ENCODE data around the gene SH3PXD2B. TPM values are rescaled to one million over a fixed set of nuclear protein-coding genes. Genes with fewer than 3 reads are reported as not detected.

SH3PXD2B gene
- total RNA-seq, 2 experiments from 2014 or later = 0.21 to 0.23 TPM

GRCh38 chr5:172493002-172493401 is 38.7 kb upstream of the SH3PXD2B start:
- H3K36me3 Mint-ChIP-seq (ENCODE audit: low read depth) = no peaks in the 10 kb centered on the region
- H3K27me3 Mint-ChIP-seq (ENCODE audit: low read depth) = no peaks in the 10 kb centered on the region
- no peak for ATAC-seq
- ChIA-PET CTCF (no interaction called here), POLR2A (no interaction called here)
- no peak for DNase-seq
- no peak overlapping the region for H3K4me3 Mint-ChIP-seq
- no peak overlapping the region for H3K27ac Mint-ChIP-seq
- no peaks in the 10 kb centered on the region for H3K9me3 Mint-ChIP-seq (ENCODE audit: insufficient read depth)
- H3K4me1 Mint-ChIP-seq (ENCODE audit: low read depth) = no peaks in the 10 kb centered on the region

GRCh38 chr5:172492097-172492840 is 37.9 kb upstream of the SH3PXD2B start:
- ATAC-seq (no peak), DNase-seq (no peak)
- no peaks in the 10 kb centered on the region for H3K4me1 Mint-ChIP-seq (ENCODE audit: low read depth)
- H3K36me3 Mint-ChIP-seq (ENCODE audit: low read depth) = no peaks in the 10 kb centered on the region
- no peaks in the 10 kb centered on the region for H3K9me3 Mint-ChIP-seq (ENCODE audit: insufficient read depth)
- H3K27ac Mint-ChIP-seq = no peak overlapping the region
- no peak overlapping the region for H3K4me3 Mint-ChIP-seq
- ChIA-PET POLR2A (no interaction called here), CTCF (no interaction called here)
- no peaks in the 10 kb centered on the region for H3K27me3 Mint-ChIP-seq (ENCODE audit: low read depth)

- no peaks in the 10 kb centered on the region for H3K36me3 Mint-ChIP-seq (ENCODE audit: low read depth)
- POLR2A ChIA-PET = no interaction called here
- no peak for ATAC-seq
- no peaks in the 10 kb centered on the region for H3K4me1 Mint-ChIP-seq (ENCODE audit: low read depth)
- H3K27me3 Mint-ChIP-seq (ENCODE audit: low read depth) = no peaks in the 10 kb centered on the region
- no peak for DNase-seq
- no peaks in the 10 kb centered on the region for H3K9me3 Mint-ChIP-seq (ENCODE audit: insufficient read depth)
- no peak overlapping the region for H3K27ac Mint-ChIP-seq
- CTCF ChIA-PET = interaction anchor here (1.3 kb wide), 1 partner anchor 206 kb away, joined by 3 read pairs; no protein-coding TSS in a partner anchor
- H3K4me3 Mint-ChIP-seq = no peak overlapping the region
These were observed 37.2 kb upstream of the SH3PXD2B start for GRCh38 chr5:172491481-172491880.

- no peaks in the 10 kb centered on the region for H3K9me3 Mint-ChIP-seq (ENCODE audit: insufficient read depth)
- POLR2A ChIA-PET = no interaction called here
- DNase-seq = no peak
- H3K4me3 Mint-ChIP-seq = no peak overlapping the region
- CTCF ChIA-PET = interaction anchor here (1.3 kb wide), 1 partner anchor 206 kb away, joined by 3 read pairs; no protein-coding TSS in a partner anchor
- H3K36me3 Mint-ChIP-seq (ENCODE audit: low read depth) = no peaks in the 10 kb centered on the region
- H3K27ac Mint-ChIP-seq = no peak overlapping the region
- no peaks in the 10 kb centered on the region for H3K27me3 Mint-ChIP-seq (ENCODE audit: low read depth)
- ATAC-seq = no peak
- no peaks in the 10 kb centered on the region for H3K4me1 Mint-ChIP-seq (ENCODE audit: low read depth)
These were observed 36.5 kb upstream of the SH3PXD2B start for GRCh38 chr5:172490514-172491461.

GRCh38 chr5:172488221-172488620 is 33.9 kb upstream of the SH3PXD2B start:
- no peak for ATAC-seq
- no peak for DNase-seq

GRCh38 chr5:172487671-172488070 is 33.3 kb upstream of the SH3PXD2B start:
- no peaks in the 10 kb centered on the region for H3K9me3 Mint-ChIP-seq (ENCODE audit: insufficient read depth)
- no peaks in the 10 kb centered on the region for H3K27me3 Mint-ChIP-seq (ENCODE audit: low read depth)
- CTCF ChIA-PET = no interaction called here
- no peak overlapping the region for H3K27ac Mint-ChIP-seq
- no peak overlapping the region for H3K4me3 Mint-ChIP-seq
- DNase-seq (no peak), ATAC-seq (no peak)
- POLR2A ChIA-PET = no interaction called here
- H3K36me3 Mint-ChIP-seq (ENCODE audit: low read depth) = no peaks in the 10 kb centered on the region
- no peaks in the 10 kb centered on the region for H3K4me1 Mint-ChIP-seq (ENCODE audit: low read depth)

More at GRCh38 chr5:172488221-172488620, 33.9 kb upstream of the SH3PXD2B start:
- no peak overlapping the region for H3K4me3 Mint-ChIP-seq
- no peaks in the 10 kb centered on the region for H3K9me3 Mint-ChIP-seq (ENCODE audit: insufficient read depth)
- no peaks in the 10 kb centered on the region for H3K36me3 Mint-ChIP-seq (ENCODE audit: low read depth)
- ChIA-PET POLR2A (no interaction called here), CTCF (no interaction called here)
- no peak overlapping the region for H3K27ac Mint-ChIP-seq
- no peaks in the 10 kb centered on the region for H3K4me1 Mint-ChIP-seq (ENCODE audit: low read depth)
- H3K27me3 Mint-ChIP-seq (ENCODE audit: low read depth) = no peaks in the 10 kb centered on the region

- H3K4me1 Mint-ChIP-seq (ENCODE audit: low read depth) = no peaks in the 10 kb centered on the region
These were observed 32.6 kb upstream of the SH3PXD2B start for GRCh38 chr5:172486912-172487311.

GRCh38 chr5:172486451-172486850 is 32.1 kb upstream of the SH3PXD2B start:
- CTCF ChIA-PET = no interaction called here
- H3K4me1 Mint-ChIP-seq (ENCODE audit: low read depth) = no peaks in the 10 kb centered on the region
- no peaks in the 10 kb centered on the region for H3K27me3 Mint-ChIP-seq (ENCODE audit: low read depth)
- ATAC-seq (no peak), DNase-seq (no peak)
- no peak overlapping the region for H3K4me3 Mint-ChIP-seq
- H3K27ac Mint-ChIP-seq = no peak overlapping the region
- POLR2A ChIA-PET = no interaction called here
- H3K9me3 Mint-ChIP-seq (ENCODE audit: insufficient read depth) = no peaks in the 10 kb centered on the region
- H3K36me3 Mint-ChIP-seq (ENCODE audit: low read depth) = no peaks in the 10 kb centered on the region

More at GRCh38 chr5:172486912-172487311, 32.6 kb upstream of the SH3PXD2B start:
- ChIA-PET CTCF (no interaction called here), POLR2A (no interaction called here)
- no peaks in the 10 kb centered on the region for H3K27me3 Mint-ChIP-seq (ENCODE audit: low read depth)
- no peaks in the 10 kb centered on the region for H3K9me3 Mint-ChIP-seq (ENCODE audit: insufficient read depth)
- no peaks in the 10 kb centered on the region for H3K36me3 Mint-ChIP-seq (ENCODE audit: low read depth)
- no peak overlapping the region for H3K4me3 Mint-ChIP-seq
- ATAC-seq (no peak), DNase-seq (no peak)
- no peak overlapping the region for H3K27ac Mint-ChIP-seq

- H3K4me1 Mint-ChIP-seq (ENCODE audit: low read depth) = no peaks in the 10 kb centered on the region
- no peak for ATAC-seq
These were observed 31.3 kb upstream of the SH3PXD2B start for GRCh38 chr5:172485511-172486202.

GRCh38 chr5:172484664-172485063 is 30.3 kb upstream of the SH3PXD2B start:
- Mint-ChIP-seq H3K27ac (no peak overlapping the region), H3K4me3 (no peak overlapping the region), H3K36me3 (ENCODE audit: low read depth) (no peaks in the 10 kb centered on the region), H3K9me3 (ENCODE audit: insufficient read depth) (no peaks in the 10 kb centered on the region), H3K4me1 (ENCODE audit: low read depth) (no peaks in the 10 kb centered on the region), H3K27me3 (ENCODE audit: low read depth) (no peaks in the 10 kb centered on the region)
- CTCF ChIA-PET = no interaction called here
- DNase-seq (no peak), ATAC-seq (no peak)
- POLR2A ChIA-PET = no interaction called here

More at GRCh38 chr5:172485511-172486202, 31.3 kb upstream of the SH3PXD2B start:
- no peak for DNase-seq
- Mint-ChIP-seq H3K27me3 (ENCODE audit: low read depth) (no peaks in the 10 kb centered on the region), H3K36me3 (ENCODE audit: low read depth) (no peaks in the 10 kb centered on the region), H3K27ac (no peak overlapping the region), H3K9me3 (ENCODE audit: insufficient read depth) (no peaks in the 10 kb centered on the region), H3K4me3 (no peak overlapping the region)
- POLR2A ChIA-PET = no interaction called here
- CTCF ChIA-PET = no interaction called here

- Mint-ChIP-seq H3K27ac (no peak overlapping the region), H3K27me3 (ENCODE audit: low read depth) (no peaks in the 10 kb centered on the region), H3K36me3 (ENCODE audit: low read depth) (no peaks in the 10 kb centered on the region), H3K4me3 (no peak overlapping the region), H3K9me3 (ENCODE audit: insufficient read depth) (no peaks in the 10 kb centered on the region), H3K4me1 (ENCODE audit: low read depth) (no peaks in the 10 kb centered on the region)
- ChIA-PET CTCF (interaction anchor here (1.4 kb wide), 1 partner anchor 215 kb away, joined by 3 read pairs; no protein-coding TSS in a partner anchor), POLR2A (no interaction called here)
- DNase-seq (no peak), ATAC-seq (no peak)
These were observed 28.1 kb upstream of the SH3PXD2B start for GRCh38 chr5:172482156-172483020.

Measured in activated CD8-positive, alpha-beta T cell treated with anti-CD3 and anti-CD28 coated beads, Interleukin-2, amount 10 ng/mL, durations not matched to agents 7 days and 5 days (primary cell).